Esophagus squamous epithelium (tissue), 4 donors: ENCODE data around the gene BICC1.

Source experiments
- CTCF ChIP-seq, 6 experiments: fragments of 450-650 bp in 4 of 6; fragments of 200-600 bp in 2 of 6; sonication (generic) in 2 of 6; IDR thresholded peaks; one replicate each; pipeline ENCODE4 v1.5.1; 2016 to 2019; ENCODE audit warnings: antibody characterized with exemption in 6 of 6, mild to moderate bottlenecking in 4 of 6, moderate library complexity in 4 of 6
- POLR2A ChIP-seq, 4 donors: fragments of 450-650 bp; IDR thresholded peaks; one replicate each; pipeline ENCODE4 v1.6.1; 2017; ENCODE audit warnings: antibody characterized with exemption in 4 of 4, mild to moderate bottlenecking in 4 of 4, moderate library complexity in 3 of 4

GRCh38 chr10:58756130-58756719 lies 243.6 kb downstream of the BICC1 start:
- TF ChIP-seq CTCF (IDR thresholded peaks at IDR 0.05) (no peak), POLR2A (IDR thresholded peaks at IDR 0.05) (no peak)
